22Rv1 (cell line): ENCODE data around the gene NAA80.
"Not testable (repeated sequence)": the region's sequence is repeated elsewhere in the genome, so short reads cannot be mapped to it uniquely, and the experiment has no call there.

Source experiments
- H3K27ac ChIP-seq: fragments of 450-650 bp; 2 replicates; pipeline ENCODE4 v1.5.1; 2017
- ZFX ChIP-seq: fragments of 450-650 bp; IDR thresholded peaks from 2 replicates; pipeline ENCODE4 v1.6.1; 2017; ENCODE audit warnings: antibody characterized with exemption, borderline replicate concordance
- TF ChIP-seq, protein P1 (sequence below): fragments of 450-650 bp; IDR thresholded peaks from 2 replicates; pipeline ENCODE4 v1.5.1; 2017; ENCODE audit warnings: mild to moderate bottlenecking

The NAA80 gene

GRCh38 chr3:50292159-50293078, 6.8 kb downstream of the NAA80 start, which contains the start of gene IFRD2:
Gene IFRD2, minus strand, starts transcription at chr3:50292429. Its CDS starts 155 bp downstream, at chr3:50292274.
- no peak for TF ChIP-seq ZFX
- TF ChIP-seq, protein P1, sequence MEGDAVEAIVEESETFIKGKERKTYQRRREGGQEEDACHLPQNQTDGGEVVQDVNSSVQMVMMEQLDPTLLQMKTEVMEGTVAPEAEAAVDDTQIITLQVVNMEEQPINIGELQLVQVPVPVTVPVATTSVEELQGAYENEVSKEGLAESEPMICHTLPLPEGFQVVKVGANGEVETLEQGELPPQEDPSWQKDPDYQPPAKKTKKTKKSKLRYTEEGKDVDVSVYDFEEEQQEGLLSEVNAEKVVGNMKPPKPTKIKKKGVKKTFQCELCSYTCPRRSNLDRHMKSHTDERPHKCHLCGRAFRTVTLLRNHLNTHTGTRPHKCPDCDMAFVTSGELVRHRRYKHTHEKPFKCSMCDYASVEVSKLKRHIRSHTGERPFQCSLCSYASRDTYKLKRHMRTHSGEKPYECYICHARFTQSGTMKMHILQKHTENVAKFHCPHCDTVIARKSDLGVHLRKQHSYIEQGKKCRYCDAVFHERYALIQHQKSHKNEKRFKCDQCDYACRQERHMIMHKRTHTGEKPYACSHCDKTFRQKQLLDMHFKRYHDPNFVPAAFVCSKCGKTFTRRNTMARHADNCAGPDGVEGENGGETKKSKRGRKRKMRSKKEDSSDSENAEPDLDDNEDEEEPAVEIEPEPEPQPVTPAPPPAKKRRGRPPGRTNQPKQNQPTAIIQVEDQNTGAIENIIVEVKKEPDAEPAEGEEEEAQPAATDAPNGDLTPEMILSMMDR, result no peak
- H3K27ac ChIP-seq, result peak within 1 kb of the TSS; percentile 89

DNA sequence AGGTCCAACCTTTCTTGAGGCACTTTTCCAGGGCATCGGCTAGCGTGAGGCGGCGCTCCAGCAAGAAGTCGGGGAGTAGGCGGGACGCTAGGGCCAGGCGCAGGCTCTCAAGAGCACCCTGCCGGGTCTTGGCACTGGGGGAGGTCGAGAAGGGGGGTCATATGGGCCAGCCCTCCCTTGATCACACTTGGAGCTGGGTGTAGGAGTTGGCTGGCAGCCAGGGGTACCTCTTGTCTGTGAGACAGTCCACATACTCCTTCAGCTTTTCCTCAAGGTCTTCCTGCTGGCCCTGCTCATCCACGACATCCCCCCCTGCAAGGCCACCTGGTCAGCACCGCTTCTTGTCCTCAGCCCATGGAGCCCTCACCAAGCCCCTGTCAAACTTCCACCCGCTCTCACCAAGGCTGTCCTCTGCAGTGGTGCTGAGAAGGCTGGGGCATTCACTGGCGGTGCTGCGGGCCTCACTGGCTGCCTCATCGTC, 9.0 kb downstream of the NAA80 start:
- peak overlapping the region; percentile 89; the same call in 1 of the 2 replicates for H3K27ac ChIP-seq
- TF ChIP-seq ZFX, result no peak
- TF ChIP-seq, protein P1, result no peak

- H3K27ac ChIP-seq, result no peak overlapping the region
Observed at GRCh38 chr3:50289130-50289529, 10.1 kb downstream of the NAA80 start.

DNA sequence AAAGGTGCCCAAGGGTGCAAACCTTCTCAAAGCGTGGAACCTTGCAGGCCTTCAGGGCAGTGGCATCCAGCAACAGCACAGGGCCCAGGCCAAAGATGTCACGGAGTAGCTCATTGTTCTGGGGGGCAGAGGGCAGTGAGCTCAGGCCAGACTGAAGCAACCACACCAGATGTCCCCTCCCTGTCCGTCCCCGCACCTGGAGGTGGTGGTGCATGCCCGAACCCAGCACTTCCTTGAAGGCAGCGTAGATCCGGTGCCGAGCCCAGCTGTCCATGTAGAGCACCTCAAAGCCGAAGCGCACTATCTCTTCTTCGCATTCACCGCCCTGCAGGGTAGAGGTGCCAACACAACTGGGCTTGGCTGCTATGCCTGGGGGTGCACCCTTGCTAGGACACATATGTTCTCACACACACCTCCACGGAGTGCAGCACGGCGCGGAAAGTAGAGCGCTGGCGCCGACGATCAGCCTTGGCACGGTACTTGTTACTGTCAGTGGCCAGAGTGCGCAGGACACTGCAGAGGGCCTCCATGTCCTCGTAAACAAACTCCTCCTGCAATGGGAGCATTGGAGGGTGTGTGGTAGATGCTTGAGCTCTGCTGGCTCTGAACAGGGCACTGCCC, 10.7 kb downstream of the NAA80 start:
- no peak overlapping the region for H3K27ac ChIP-seq
- no peak for TF ChIP-seq ZFX
- TF ChIP-seq, protein P1, result no peak

More at GRCh38 chr3:50289130-50289529, 10.1 kb downstream of the NAA80 start:
- TF ChIP-seq, protein P1, result no peak

DNA sequence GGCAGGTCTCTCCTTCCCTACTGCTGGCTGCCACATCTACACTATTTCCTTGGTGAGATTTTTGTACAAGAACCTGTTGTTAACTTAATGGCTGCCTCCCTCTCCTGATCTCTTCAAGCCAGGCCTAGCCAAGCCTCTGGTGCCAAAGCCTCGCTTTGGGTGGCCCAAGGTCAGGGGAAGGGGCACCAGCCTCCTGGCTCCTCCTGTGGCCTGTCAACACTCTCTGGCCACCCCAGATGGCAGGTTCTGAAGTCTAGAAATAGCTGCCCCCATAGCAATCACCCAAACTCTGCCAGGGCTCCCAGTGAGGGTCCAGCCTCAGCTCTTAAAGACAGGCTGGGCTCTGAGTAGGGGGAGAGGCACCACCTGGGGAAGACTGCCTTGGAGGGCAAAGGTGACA, 11.9 kb downstream of the NAA80 start:
- no peak overlapping the region for H3K27ac ChIP-seq
- TF ChIP-seq, protein P1, result no peak
- no peak for TF ChIP-seq ZFX

DNA sequence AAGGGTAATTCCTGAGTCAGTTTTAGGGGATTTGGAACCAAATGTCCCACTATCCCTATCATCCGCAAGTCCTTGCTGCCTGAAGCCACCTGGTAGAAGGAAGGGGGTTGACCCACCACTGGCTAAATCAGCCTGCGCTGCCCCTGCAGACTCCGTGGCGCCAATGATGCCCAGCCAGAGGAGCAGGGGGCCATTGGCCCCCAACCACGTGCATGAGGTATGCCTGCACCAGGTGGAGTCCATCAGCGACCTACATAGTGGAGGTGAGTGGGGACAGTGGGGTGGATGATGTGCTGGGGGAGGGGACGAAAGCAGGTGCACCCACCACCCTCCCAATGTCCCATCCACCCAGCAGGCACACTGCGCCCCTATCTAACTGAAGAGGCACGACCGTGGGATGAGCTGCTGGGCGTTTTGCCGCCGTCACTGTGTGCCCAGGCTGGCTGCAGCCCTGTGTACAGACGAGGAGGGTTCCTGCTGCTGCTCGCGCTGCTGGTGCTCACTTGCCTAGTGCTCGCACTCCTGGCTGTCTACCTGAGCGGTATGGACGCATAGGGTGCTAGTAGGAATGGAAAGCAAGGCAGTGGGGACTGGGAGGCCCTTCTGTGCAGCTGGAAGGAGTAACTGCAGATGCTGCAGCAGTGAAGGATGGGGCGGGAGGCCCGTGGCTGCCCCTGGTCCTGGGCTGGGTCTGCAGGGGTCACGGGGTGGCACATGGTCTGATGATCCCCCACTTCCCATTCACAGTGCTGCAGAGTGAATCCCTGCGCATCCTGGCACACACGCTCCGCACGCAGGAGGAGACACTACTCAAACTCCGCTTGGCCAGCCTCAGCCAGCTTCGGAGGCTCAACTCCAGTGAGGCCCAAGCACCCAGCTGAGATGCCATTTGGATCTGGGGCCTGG, 12.6 kb downstream of the NAA80 start:
- TF ChIP-seq ZFX, result no peak
- TF ChIP-seq, protein P1, result no peak
- no peak overlapping the region for H3K27ac ChIP-seq

GRCh38 chr3:50284121-50284520, 15.1 kb downstream of the NAA80 start:
- not testable (repeated sequence) for H3K27ac ChIP-seq
